Measurements from ENCODE around the gene ZGLP1.

GRCh38 chr19:10292789-10293636 lies 16.6 kb downstream of the ZGLP1 start:
- TF ChIP-seq CTCF (IDR thresholded peaks at IDR 0.05 in 2 of 3, conservative IDR thresholded peaks at IDR 0.05 in 1 of 3; ENCODE audit: borderline replicate concordance in 1 of 3, insufficient read depth in 1 of 3, low read depth in 2 of 3, low read length in 2 of 3), result no peak
- no peak for TF ChIP-seq EZH2phosphoT487 (IDR thresholded peaks at IDR 0.05; ENCODE audit: borderline replicate concordance)
- no peak for TF ChIP-seq SP1 (IDR thresholded peaks at IDR 0.05; ENCODE audit: low read depth)
- TF ChIP-seq ZNF274 (IDR thresholded peaks at IDR 0.05; ENCODE audit: low read depth, low read length), result no peak
- TF ChIP-seq POLR2A (IDR thresholded peaks at IDR 0.05; ENCODE audit: borderline replicate concordance, extremely low read depth, insufficient read depth, insufficient read length), result no peak
- no peak for TF ChIP-seq EZH2 (IDR thresholded peaks at IDR 0.05)
- TF ChIP-seq MAX (IDR thresholded peaks at IDR 0.05), result no peak
- no peak for TF ChIP-seq CEBPB (IDR thresholded peaks at IDR 0.05; ENCODE audit: low read depth)
- TF ChIP-seq REST (IDR thresholded peaks at IDR 0.05; ENCODE audit: low read depth), result no peak
- TF ChIP-seq RAD21 (IDR thresholded peaks at IDR 0.05; ENCODE audit: low read depth), result no peak
- no peak for TF ChIP-seq POLR2AphosphoS5 (IDR thresholded peaks at IDR 0.05; ENCODE audit: low read depth, low read length)

All from HCT116 (cell line).